Panc1 (cell line): ENCODE measurements around the gene KLF15. TPM values are rescaled to one million over a fixed set of nuclear protein-coding genes. Genes with fewer than 3 reads are reported as not detected.

Source experiments
- ATAC-seq: fragments of 200-7000 bp; cut with Tn5 transposase; 2 replicates; pipeline ENCODE4 v1.9.1; 2020; ENCODE audit warnings: mild to moderate bottlenecking, moderate library complexity
- BruUV-seq: library from RNA; stranded (reverse); fragments of 400-500 nt; replicated peaks from 2 replicates; lab custom pipeline; 2021; lab: Mats Ljungman, UMichigan
- CTCF ChIA-PET: fragments of 300-600 bp; sonication (Branson Sonifier 250); formaldehyde crosslinking; loops from one replicate; lab custom pipeline; 2022; ENCODE audit warnings: antibody characterized with exemption; lab: Charles Lee
- POLR2A ChIA-PET: fragments of 300-600 bp; sonication (Branson Sonifier 250); formaldehyde crosslinking; loops from one replicate; lab custom pipeline; 2022; ENCODE audit warnings: antibody characterized with exemption; lab: Charles Lee
- DNase-seq: peaks from one replicate; pipeline ENCODE4 v3.0.0-alpha.2; 2010; ENCODE audit warnings: low read depth, low spot score
- H3K27ac ChIP-seq: 2 replicates; pipeline ENCODE4 v1.5.1; 2011; ENCODE audit warnings: mild to moderate bottlenecking, low read length, inconsistent platforms
- H3K27me3 ChIP-seq: fragments of 200-500 bp; sonication (Bioruptor generic); 2 replicates; pipeline ENCODE4 v1.6.0; 2014; ENCODE audit warnings: low read length, inconsistent platforms; ENCODE audit not compliant: control insufficient read depth, insufficient read depth
- H3K36me3 ChIP-seq: fragments of 200-500 bp; sonication (Bioruptor generic); 2 replicates; pipeline ENCODE4 v1.5.1; 2014; ENCODE audit warnings: inconsistent platforms, mild to moderate bottlenecking, low read length, moderate library complexity; ENCODE audit not compliant: control insufficient read depth, insufficient read depth
- H3K4me1 ChIP-seq: 2 replicates; pipeline ENCODE4 v1.5.1; 2011; ENCODE audit warnings: inconsistent platforms, mild to moderate bottlenecking, low read length, moderate library complexity; ENCODE audit not compliant: control insufficient read depth, insufficient read depth
- H3K4me3 ChIP-seq, 2 experiments: 2 replicates each; pipeline ENCODE4 v1.5.1; 2011 to 2012; ENCODE audit warnings: low read depth in 2 of 2, low read length in 2 of 2, mild to moderate bottlenecking in 2 of 2, inconsistent platforms in 1 of 2, moderate library complexity in 1 of 2
- H3K9me3 ChIP-seq: fragments of 200-500 bp; sonication (Bioruptor generic); 2 replicates; pipeline ENCODE4 v1.5.1; 2014; ENCODE audit warnings: low read depth, mild to moderate bottlenecking, inconsistent platforms, low read length, moderate library complexity; ENCODE audit not compliant: control insufficient read depth, insufficient read depth
- POLR2AphosphoS5 ChIP-seq: IDR thresholded peaks from 2 replicates; pipeline ENCODE4 v1.6.1; 2012; ENCODE audit warnings: mild to moderate bottlenecking, low read depth, low read length, moderate library complexity
- SIN3A ChIP-seq: IDR thresholded peaks from 2 replicates; pipeline ENCODE4 v1.6.1; 2012; ENCODE audit warnings: low read depth, mild to moderate bottlenecking, low read length, moderate library complexity, borderline replicate concordance; ENCODE audit not compliant: insufficient read depth
- TCF7L2 ChIP-seq: IDR thresholded peaks from 2 replicates; pipeline ENCODE4 v1.6.1; 2011; ENCODE audit warnings: mild to moderate bottlenecking, low read depth, low read length, inconsistent platforms
- in situ Hi-C: cut with HindIII; loops from 2 replicates; pipeline ENCODE4 v1.10.0; 2016; ENCODE audit warnings: low sequenced_read_pairs, low pct_unique_long_range_greater_than_20kb
- intact Hi-C: fragments of 100-400 bp; cut with micrococcal nuclease; formaldehyde crosslinking; loops from one replicate; pipeline ENCODE4 v1.10.0; 2022; ENCODE audit not compliant: unreplicated experiment
- total RNA-seq: library from RNA; stranded (reverse); gene quantifications from one replicate; pipeline ENCODE4 v1.2.1, GENCODE V29; 2021; ENCODE audit not compliant: unreplicated experiment
- TF ChIP-seq, protein P1 (sequence below), 2 experiments: IDR thresholded peaks; 2 replicates each; pipeline ENCODE4 v1.6.1; 2011 to 2012; ENCODE audit warnings: low read depth in 2 of 2, control low read depth in 1 of 2, low read length in 1 of 2, mild to moderate bottlenecking in 1 of 2, moderate library complexity in 1 of 2; ENCODE audit not compliant: insufficient read depth in 1 of 2
- TF ChIP-seq, protein P2 (sequence below): fragments of 450-650 bp; IDR thresholded peaks from 2 replicates; pipeline ENCODE4 v1.5.1; 2017; ENCODE audit warnings: mild to moderate bottlenecking

KLF15 gene
- total RNA-seq, 1 experiment from 2014 or later = 0.10 TPM

- POLR2A ChIA-PET = no interaction called here
- DNase-seq = no peak
- Histone ChIP-seq H3K4me1 (no peaks in the 10 kb centered on the region), H3K4me3 (no peak overlapping the region), H3K9me3 (peaks cover 7% of the 10 kb centered on the region; the same call in 1 of the 2 replicates), H3K36me3 (no peaks in the 10 kb centered on the region), H3K27me3 (no peaks in the 10 kb centered on the region), H3K27ac (no peak overlapping the region)
- BruUV-seq = no TSS peak
- TF ChIP-seq SIN3A = no peak
- in situ Hi-C loops (no loop called here), intact Hi-C loops (loop anchor here (10.0 kb wide), 1 partner anchor 605 kb away; no protein-coding TSS in a partner anchor)
- ATAC-seq = no peak
- CTCF ChIA-PET = no interaction called here
Observed at GRCh38 chr3:126300001-126300760, 57.0 kb downstream of the KLF15 start.

- no peak for DNase-seq
- TF ChIP-seq TCF7L2 (no peak), POLR2AphosphoS5 (no peak), SIN3A (no peak)
- TF ChIP-seq, protein P1, sequence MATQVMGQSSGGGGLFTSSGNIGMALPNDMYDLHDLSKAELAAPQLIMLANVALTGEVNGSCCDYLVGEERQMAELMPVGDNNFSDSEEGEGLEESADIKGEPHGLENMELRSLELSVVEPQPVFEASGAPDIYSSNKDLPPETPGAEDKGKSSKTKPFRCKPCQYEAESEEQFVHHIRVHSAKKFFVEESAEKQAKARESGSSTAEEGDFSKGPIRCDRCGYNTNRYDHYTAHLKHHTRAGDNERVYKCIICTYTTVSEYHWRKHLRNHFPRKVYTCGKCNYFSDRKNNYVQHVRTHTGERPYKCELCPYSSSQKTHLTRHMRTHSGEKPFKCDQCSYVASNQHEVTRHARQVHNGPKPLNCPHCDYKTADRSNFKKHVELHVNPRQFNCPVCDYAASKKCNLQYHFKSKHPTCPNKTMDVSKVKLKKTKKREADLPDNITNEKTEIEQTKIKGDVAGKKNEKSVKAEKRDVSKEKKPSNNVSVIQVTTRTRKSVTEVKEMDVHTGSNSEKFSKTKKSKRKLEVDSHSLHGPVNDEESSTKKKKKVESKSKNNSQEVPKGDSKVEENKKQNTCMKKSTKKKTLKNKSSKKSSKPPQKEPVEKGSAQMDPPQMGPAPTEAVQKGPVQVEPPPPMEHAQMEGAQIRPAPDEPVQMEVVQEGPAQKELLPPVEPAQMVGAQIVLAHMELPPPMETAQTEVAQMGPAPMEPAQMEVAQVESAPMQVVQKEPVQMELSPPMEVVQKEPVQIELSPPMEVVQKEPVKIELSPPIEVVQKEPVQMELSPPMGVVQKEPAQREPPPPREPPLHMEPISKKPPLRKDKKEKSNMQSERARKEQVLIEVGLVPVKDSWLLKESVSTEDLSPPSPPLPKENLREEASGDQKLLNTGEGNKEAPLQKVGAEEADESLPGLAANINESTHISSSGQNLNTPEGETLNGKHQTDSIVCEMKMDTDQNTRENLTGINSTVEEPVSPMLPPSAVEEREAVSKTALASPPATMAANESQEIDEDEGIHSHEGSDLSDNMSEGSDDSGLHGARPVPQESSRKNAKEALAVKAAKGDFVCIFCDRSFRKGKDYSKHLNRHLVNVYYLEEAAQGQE (IDR thresholded peaks at IDR 0.05; ENCODE audit: insufficient read depth in 1 of 2, low read depth in 2 of 2, low read length in 1 of 2) = no peak
- TF ChIP-seq, protein P2, sequence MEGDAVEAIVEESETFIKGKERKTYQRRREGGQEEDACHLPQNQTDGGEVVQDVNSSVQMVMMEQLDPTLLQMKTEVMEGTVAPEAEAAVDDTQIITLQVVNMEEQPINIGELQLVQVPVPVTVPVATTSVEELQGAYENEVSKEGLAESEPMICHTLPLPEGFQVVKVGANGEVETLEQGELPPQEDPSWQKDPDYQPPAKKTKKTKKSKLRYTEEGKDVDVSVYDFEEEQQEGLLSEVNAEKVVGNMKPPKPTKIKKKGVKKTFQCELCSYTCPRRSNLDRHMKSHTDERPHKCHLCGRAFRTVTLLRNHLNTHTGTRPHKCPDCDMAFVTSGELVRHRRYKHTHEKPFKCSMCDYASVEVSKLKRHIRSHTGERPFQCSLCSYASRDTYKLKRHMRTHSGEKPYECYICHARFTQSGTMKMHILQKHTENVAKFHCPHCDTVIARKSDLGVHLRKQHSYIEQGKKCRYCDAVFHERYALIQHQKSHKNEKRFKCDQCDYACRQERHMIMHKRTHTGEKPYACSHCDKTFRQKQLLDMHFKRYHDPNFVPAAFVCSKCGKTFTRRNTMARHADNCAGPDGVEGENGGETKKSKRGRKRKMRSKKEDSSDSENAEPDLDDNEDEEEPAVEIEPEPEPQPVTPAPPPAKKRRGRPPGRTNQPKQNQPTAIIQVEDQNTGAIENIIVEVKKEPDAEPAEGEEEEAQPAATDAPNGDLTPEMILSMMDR = no peak
- Histone ChIP-seq H3K4me1 (no peaks in the 10 kb centered on the region), H3K9me3 (no peaks in the 10 kb centered on the region), H3K27me3 (0 out of 2 replicates have a peak, but pooled peaks cover 3% of the 10 kb centered on the region), H3K4me3 (no peak overlapping the region), H3K36me3 (no peaks in the 10 kb centered on the region), H3K27ac (no peak overlapping the region)
- intact Hi-C loops = no loop called here
- POLR2A ChIA-PET = no interaction called here
- CTCF ChIA-PET = interaction anchor here (0.6 kb wide), 1 partner anchor 50 kb away, joined by 5 read pairs; no protein-coding TSS in a partner anchor
- in situ Hi-C loops = no loop called here
- BruUV-seq = no TSS peak
- no peak for ATAC-seq
Observed at GRCh38 chr3:126295407-126295939, 61.7 kb downstream of the KLF15 start.
